Left ventricle myocardium inferior (tissue), 1 donor: ENCODE measurements around the gene NEMP2. TPM values are rescaled to one million over a fixed set of nuclear protein-coding genes. Genes with fewer than 3 reads are reported as not detected.

Source experiments
- DNase-seq: peaks from one replicate; pipeline ENCODE4 v3.0.0-alpha.2; 2020
- H3K27ac ChIP-seq: fragments of 200-600 bp; replicated peaks from 2 replicates; pipeline ENCODE4 v1.8.0; 2021
- H3K27me3 ChIP-seq: fragments of 200-600 bp; 2 replicates; pipeline ENCODE4 v1.8.0; 2021; ENCODE audit warnings: low read depth
- H3K36me3 ChIP-seq: fragments of 200-600 bp; 2 replicates; pipeline ENCODE4 v1.8.0; 2021
- H3K4me1 ChIP-seq: fragments of 200-600 bp; 2 replicates; pipeline ENCODE4 v1.8.0; 2021
- H3K4me3 ChIP-seq: fragments of 200-600 bp; 2 replicates; pipeline ENCODE4 v1.8.0; 2021; ENCODE audit warnings: mild to moderate bottlenecking, moderate library complexity
- H3K9me3 ChIP-seq: fragments of 200-600 bp; replicated peaks from 2 replicates; pipeline ENCODE4 v1.8.0; 2021
- intact Hi-C: fragments of 100-400 bp; cut with micrococcal nuclease; formaldehyde crosslinking; loops from one replicate; pipeline ENCODE4 v1.11.0; 2022
- total RNA-seq: library from RNA; stranded (reverse); fragmentation: NEBNext Ultra II Directional; extraction: Animal tissue kit (Norgen Biotek cat#: 25700); gene quantifications from one replicate; pipeline ENCODE4 v1.2.1, GENCODE V29; 2021
- TF ChIP-seq, protein P1 (sequence below): fragments of 200-600 bp; IDR thresholded peaks from 2 replicates; pipeline ENCODE4 v1.8.0; 2021; ENCODE audit warnings: antibody characterized with exemption, mild to moderate bottlenecking, borderline replicate concordance
- donor health status: DM: no; HTN: yes; CAD: no; lungs with severe emphysema.

The NEMP2 gene
- total RNA-seq, 1 donor from 2014 or later: 1.5 TPM

DNA sequence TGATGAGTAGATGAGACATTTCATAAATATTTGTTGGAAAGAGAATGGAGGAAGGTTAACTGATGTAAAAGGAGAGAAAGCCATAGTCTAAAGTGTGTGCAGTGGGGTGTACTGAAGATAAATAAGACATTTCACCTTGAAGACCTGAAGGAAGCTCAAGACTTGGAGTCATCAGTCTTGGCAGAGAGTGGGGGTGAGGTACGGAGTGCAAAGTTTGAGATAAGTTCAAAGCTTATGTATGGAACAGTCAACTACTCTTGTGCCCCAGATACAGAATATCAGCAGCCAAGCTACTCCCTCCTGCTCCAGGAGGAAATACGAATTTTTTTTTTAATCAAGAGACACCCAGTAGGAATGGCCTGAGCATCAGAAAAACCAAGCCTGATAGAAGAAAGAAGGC lies 30.3 kb upstream of the NEMP2 start:
- intact Hi-C loops: no loop called here
- Histone ChIP-seq H3K27ac (no peak overlapping the region), H3K4me3 (no peak overlapping the region), H3K36me3 (no peaks in the 10 kb centered on the region), H3K27me3 (no peaks in the 10 kb centered on the region), H3K9me3 (peaks cover 15% of the 10 kb centered on the region), H3K4me1 (peaks cover 15% of the 10 kb centered on the region)
- no peak for DNase-seq
- TF ChIP-seq, protein P1, sequence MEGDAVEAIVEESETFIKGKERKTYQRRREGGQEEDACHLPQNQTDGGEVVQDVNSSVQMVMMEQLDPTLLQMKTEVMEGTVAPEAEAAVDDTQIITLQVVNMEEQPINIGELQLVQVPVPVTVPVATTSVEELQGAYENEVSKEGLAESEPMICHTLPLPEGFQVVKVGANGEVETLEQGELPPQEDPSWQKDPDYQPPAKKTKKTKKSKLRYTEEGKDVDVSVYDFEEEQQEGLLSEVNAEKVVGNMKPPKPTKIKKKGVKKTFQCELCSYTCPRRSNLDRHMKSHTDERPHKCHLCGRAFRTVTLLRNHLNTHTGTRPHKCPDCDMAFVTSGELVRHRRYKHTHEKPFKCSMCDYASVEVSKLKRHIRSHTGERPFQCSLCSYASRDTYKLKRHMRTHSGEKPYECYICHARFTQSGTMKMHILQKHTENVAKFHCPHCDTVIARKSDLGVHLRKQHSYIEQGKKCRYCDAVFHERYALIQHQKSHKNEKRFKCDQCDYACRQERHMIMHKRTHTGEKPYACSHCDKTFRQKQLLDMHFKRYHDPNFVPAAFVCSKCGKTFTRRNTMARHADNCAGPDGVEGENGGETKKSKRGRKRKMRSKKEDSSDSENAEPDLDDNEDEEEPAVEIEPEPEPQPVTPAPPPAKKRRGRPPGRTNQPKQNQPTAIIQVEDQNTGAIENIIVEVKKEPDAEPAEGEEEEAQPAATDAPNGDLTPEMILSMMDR: no peak

DNA sequence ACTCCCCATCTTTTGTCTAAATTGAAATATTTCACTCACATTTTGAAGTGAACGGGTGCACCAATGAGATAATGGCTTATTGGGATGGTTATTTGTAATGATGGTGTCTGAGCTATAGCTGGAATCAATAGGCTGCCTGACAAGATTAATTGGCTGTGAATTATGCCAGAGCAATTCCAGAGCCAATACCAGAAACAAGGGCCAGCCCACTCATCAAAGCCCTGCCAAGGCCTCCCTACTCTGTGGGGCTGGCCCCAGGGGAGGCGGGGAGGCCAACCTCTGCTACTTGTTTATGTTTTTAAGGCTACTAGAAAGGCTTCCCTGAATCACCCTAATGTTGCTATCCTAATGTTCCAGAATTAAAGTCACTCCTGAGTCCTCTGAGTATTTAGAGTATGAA lies 29.1 kb upstream of the NEMP2 start:
- Histone ChIP-seq H3K9me3 (peaks cover 15% of the 10 kb centered on the region), H3K4me3 (no peak overlapping the region), H3K27me3 (no peaks in the 10 kb centered on the region), H3K36me3 (no peaks in the 10 kb centered on the region), H3K27ac (no peak overlapping the region), H3K4me1 (peaks cover 15% of the 10 kb centered on the region)
- DNase-seq: no peak
- intact Hi-C loops: no loop called here
- TF ChIP-seq, protein P1: no peak

DNA sequence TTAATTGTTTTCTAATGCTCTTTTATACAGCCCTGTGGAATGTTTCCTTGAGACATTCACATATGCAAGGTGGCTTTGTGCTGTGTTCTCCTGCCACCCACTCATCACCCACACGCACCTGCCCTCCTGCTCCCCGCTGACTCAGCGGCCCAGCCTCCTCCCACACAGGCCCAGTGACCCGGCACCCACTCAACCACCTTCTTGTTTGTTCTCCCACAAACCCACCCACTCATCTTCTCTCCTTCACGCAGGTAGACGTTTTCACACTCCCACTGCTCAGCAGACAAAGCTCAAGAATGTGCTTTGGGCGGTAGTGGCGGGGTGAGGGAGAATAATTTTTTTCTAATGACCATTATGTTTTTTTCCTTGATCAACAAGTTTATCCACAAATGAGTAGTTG lies 28.6 kb upstream of the NEMP2 start:
- TF ChIP-seq, protein P1: no peak
- intact Hi-C loops: no loop called here

DNA sequence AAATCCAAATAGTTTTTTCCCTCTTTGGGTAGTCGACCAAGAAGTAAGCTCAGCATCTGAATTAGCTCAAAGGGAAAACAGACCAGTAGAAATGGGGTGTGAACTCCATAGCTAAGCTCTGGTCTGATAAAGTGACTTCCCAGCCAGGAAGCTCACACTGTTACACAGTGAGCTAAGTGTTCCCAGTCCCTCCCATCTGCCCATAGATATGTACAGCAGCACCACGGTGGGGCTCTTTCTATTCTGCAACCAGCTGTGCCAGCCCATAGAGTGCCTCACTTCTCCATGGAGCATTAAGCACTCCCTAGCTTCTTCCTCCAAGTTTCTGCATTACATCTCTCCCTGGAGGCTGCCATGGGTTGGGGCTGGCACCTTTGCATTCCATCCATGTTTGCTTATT lies 27.6 kb upstream of the NEMP2 start:
- H3K9me3 ChIP-seq: peaks cover 3% of the 10 kb centered on the region
- H3K36me3 ChIP-seq: no peaks in the 10 kb centered on the region
- no peaks in the 10 kb centered on the region for H3K27me3 ChIP-seq
- H3K27ac ChIP-seq: no peak overlapping the region
- no peak for DNase-seq
- H3K4me1 ChIP-seq: peaks cover 15% of the 10 kb centered on the region
- TF ChIP-seq, protein P1: no peak
- intact Hi-C loops: no loop called here
- no peak overlapping the region for H3K4me3 ChIP-seq

More for the DNA sequence above, 28.6 kb upstream of the NEMP2 start:
- Histone ChIP-seq H3K4me1 (peaks cover 15% of the 10 kb centered on the region), H3K27ac (no peak overlapping the region), H3K36me3 (no peaks in the 10 kb centered on the region), H3K9me3 (peaks cover 13% of the 10 kb centered on the region), H3K4me3 (no peak overlapping the region), H3K27me3 (no peaks in the 10 kb centered on the region)
- DNase-seq: no peak

DNA sequence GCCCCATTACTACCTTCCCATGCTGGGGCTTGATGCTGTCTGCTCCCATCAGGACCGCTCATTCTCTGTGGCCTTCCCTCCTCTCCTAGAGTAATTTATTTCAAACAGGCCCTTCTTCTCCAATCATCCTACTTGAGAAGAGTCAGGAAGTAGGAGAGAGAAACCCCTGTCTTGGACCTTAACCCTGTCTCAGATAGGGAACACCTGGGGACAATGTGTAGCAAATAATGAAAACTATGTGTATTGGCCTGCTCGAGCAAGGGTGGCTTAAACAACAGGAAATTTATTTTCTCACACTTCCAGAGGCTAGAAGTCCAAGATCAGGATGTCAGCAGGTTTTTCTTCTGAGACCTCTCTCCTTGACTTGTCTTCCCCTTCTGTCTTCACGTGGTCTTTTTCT lies 26.6 kb upstream of the NEMP2 start:
- DNase-seq: no peak
- Histone ChIP-seq H3K9me3 (no peaks in the 10 kb centered on the region), H3K4me1 (peaks cover 15% of the 10 kb centered on the region), H3K27me3 (no peaks in the 10 kb centered on the region), H3K4me3 (no peak overlapping the region), H3K36me3 (no peaks in the 10 kb centered on the region), H3K27ac (no peak overlapping the region)
- TF ChIP-seq, protein P1: no peak
- intact Hi-C loops: no loop called here
